OCI-LY1 (cell line): ENCODE measurements around the gene FRK.
A peak's percentile ranks its signal among the peaks of the same experiment; 100 is the strongest.

Experiments used
- CTCF ChIP-seq: fragments of 200-600 bp; sonication (generic), shearing (Covaris generic); IDR thresholded peaks from 2 replicates; pipeline ENCODE4 v1.5.1; 2017; ENCODE audit warnings: mild to moderate bottlenecking, antibody characterized with exemption, low read length, moderate library complexity, mixed read lengths
- EZH2 ChIP-seq: fragments of 200-600 bp; sonication (generic), shearing (Covaris generic); IDR thresholded peaks from 2 replicates; pipeline ENCODE4 v1.8.0; 2017; ENCODE audit warnings: borderline replicate concordance, mixed run types, mild to moderate bottlenecking, antibody characterized with exemption, low read length, moderate library complexity, mixed read lengths

- TF ChIP-seq CTCF (peak; percentile 14; the same call in 1 of the 2 replicates), EZH2 (no peak)
These were observed at the start of gene FRK for GRCh38 chr6:116060572-116061283.
